Measurements from ENCODE around the gene TSPEAR.

Gene TSPEAR

DNA sequence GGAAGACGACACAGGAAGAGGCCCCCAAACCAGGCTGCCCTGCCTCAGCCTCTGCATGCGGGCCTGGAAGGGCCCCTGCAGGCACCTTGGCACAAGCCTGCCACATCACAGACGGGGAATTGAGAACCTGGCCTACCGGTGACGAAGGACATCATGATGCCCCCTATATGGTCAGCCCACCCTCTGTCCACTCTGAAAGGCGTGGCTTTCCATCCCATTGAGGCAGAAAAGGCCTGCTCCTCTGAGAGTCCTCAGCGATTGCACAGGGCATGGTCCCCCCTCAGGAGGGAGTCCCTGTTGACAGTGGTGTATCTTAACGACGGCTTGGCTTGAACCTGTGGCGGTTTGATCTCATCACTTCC lies 182.8 kb downstream of the TSPEAR start:
- no peaks in the 10 kb centered on the region for H3K27me3 ChIP-seq (replicated peaks; ENCODE audit: control insufficient read depth, insufficient read depth, low read length)
- TF ChIP-seq, protein P1, sequence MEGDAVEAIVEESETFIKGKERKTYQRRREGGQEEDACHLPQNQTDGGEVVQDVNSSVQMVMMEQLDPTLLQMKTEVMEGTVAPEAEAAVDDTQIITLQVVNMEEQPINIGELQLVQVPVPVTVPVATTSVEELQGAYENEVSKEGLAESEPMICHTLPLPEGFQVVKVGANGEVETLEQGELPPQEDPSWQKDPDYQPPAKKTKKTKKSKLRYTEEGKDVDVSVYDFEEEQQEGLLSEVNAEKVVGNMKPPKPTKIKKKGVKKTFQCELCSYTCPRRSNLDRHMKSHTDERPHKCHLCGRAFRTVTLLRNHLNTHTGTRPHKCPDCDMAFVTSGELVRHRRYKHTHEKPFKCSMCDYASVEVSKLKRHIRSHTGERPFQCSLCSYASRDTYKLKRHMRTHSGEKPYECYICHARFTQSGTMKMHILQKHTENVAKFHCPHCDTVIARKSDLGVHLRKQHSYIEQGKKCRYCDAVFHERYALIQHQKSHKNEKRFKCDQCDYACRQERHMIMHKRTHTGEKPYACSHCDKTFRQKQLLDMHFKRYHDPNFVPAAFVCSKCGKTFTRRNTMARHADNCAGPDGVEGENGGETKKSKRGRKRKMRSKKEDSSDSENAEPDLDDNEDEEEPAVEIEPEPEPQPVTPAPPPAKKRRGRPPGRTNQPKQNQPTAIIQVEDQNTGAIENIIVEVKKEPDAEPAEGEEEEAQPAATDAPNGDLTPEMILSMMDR (IDR thresholded peaks at IDR 0.05; ENCODE audit: insufficient read depth, low read length, poor library complexity, severe bottlenecking) = no peak
- DNase-seq (ENCODE audit: extremely low read depth, insufficient read length) = no peak
- no peak overlapping the region for H3K4me3 ChIP-seq (replicated peaks; ENCODE audit: low read depth, low read length)
- H3K36me3 ChIP-seq (ENCODE audit: control insufficient read depth, insufficient read depth, low read length) = no peaks in the 10 kb centered on the region

DNA sequence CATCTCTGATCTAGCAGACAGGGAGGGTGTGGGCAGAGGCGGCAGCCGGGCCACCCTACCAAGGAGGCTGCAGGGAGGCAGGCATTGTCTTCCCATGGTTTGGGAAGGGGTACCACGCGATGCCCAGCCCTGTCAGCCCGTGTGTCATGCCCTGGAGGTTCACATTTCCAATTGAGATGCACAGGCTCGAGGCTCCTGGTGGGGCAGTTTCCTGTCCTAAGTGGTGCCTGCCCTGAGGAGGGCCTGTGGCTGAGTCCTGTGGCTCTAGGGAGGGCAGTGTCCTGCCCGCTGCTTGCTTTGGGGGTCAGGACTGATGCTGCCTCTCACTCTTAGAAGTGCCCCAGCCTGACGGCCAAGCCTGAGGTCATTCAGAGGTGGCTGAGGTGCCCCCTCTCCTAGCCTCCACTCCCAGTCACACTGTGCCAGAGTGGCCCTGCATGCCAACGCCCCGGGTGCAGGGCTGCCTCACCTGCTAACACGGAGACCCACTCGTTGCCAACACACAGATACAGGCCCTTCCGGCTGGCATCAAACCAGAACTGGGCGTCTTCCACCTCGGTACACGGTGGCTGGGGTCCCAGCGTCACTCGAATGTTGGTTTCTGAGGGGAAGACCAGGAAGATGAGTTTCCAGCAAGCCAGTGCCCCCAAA lies 183.3 kb downstream of the TSPEAR start:
- Histone ChIP-seq H3K36me3 (ENCODE audit: control insufficient read depth, insufficient read depth, low read length) (no peaks in the 10 kb centered on the region), H3K27me3 (replicated peaks; ENCODE audit: control insufficient read depth, insufficient read depth, low read length) (no peaks in the 10 kb centered on the region), H3K4me3 (replicated peaks; ENCODE audit: low read depth, low read length) (no peak overlapping the region)
- TF ChIP-seq, protein P1 (IDR thresholded peaks at IDR 0.05; ENCODE audit: insufficient read depth, low read length, poor library complexity, severe bottlenecking) = no peak
- no peak for DNase-seq (ENCODE audit: extremely low read depth, insufficient read length)

DNA sequence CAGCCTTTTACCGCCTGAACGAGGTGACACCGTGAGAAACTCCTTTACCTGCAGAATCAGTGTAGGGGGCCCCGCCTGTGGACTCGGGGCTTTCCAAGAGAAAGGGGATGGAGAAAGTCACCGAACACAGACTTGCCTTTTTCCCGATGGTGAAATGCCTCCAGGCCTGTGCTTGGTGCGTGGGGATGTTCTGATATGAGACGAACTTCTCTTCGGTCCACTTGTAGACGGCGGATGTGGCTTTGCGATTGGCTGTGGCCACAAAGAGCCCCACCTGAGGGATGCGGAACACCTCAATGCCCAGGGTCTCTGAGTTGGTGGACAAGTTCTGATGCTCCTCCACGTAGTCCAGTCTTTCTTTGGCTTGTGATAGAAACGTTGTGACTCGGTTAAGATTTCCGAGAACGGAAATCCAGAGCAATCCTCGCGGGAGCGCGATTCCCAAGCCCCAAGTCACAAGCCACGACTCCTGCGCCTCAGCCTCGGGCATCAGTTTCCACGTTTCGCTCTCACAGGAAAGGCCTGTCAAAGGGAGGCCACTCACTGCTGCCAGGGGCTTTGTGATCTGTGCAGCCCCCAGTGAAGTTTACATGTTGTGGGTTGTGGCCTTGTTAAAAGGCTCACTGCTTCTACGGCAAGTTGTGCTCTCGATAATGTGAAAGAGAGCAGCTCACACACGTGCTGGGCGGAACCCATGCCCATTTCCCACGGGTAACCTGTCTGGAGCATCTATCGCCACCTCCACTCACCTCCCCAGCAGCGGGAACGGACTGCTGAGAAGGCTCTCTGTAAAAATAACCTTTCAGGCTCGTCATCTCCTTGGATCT lies 184.0 kb downstream of the TSPEAR start:
- no peak for DNase-seq (ENCODE audit: extremely low read depth, insufficient read length)
- TF ChIP-seq, protein P1 (IDR thresholded peaks at IDR 0.05; ENCODE audit: insufficient read depth, low read length, poor library complexity, severe bottlenecking) = no peak
- Histone ChIP-seq H3K27me3 (replicated peaks; ENCODE audit: control insufficient read depth, insufficient read depth, low read length) (no peaks in the 10 kb centered on the region), H3K36me3 (ENCODE audit: control insufficient read depth, insufficient read depth, low read length) (no peaks in the 10 kb centered on the region), H3K4me3 (replicated peaks; ENCODE audit: low read depth, low read length) (no peak overlapping the region)

DNA sequence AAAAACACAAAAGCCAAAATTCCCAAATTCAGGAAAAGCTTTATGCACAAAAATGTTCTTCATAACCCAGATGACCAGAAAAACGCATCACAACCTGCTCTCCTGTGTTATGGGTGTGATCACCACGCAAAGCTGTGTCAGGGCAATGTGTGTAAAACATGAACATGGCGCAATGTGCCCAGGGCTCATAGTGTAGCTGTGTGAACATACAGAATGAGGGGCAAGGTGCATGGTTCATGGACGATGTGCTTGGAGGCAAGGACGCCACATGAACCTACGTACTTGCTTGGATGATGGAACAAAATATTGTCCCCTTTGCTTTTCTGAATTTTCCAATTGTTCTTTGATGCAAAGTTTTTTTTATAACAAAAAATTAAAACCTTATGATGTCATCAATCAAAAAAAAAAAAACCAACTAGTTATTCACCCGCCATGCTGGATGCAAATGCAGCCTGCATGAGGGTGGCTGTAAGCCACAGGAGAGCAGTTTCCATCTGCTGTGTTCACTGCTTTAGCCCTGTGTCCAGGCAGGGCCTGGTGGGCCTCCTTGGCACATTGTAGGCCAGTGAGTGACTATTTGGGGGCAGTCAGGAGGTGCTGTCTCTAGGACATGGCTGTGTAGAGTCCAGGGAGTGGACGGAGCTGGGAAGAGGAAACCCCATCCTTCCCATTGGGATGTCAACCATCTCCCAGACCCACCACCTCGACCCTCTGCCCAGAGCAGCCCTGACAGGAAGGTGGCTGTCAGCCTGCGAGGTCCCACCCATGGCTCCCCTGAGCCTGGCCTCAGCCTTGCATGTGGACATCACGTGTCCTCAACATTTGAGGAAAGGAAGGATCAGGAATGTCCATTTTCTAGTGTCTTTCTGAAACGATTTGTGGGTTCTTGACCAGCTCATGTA lies 185.0 kb downstream of the TSPEAR start:
- no peak for DNase-seq (ENCODE audit: extremely low read depth, insufficient read length)
- Histone ChIP-seq H3K36me3 (ENCODE audit: control insufficient read depth, insufficient read depth, low read length) (no peaks in the 10 kb centered on the region), H3K27me3 (replicated peaks; ENCODE audit: control insufficient read depth, insufficient read depth, low read length) (no peaks in the 10 kb centered on the region), H3K4me3 (replicated peaks; ENCODE audit: low read depth, low read length) (no peak overlapping the region)
- TF ChIP-seq, protein P1 (IDR thresholded peaks at IDR 0.05; ENCODE audit: insufficient read depth, low read length, poor library complexity, severe bottlenecking) = no peak

DNA sequence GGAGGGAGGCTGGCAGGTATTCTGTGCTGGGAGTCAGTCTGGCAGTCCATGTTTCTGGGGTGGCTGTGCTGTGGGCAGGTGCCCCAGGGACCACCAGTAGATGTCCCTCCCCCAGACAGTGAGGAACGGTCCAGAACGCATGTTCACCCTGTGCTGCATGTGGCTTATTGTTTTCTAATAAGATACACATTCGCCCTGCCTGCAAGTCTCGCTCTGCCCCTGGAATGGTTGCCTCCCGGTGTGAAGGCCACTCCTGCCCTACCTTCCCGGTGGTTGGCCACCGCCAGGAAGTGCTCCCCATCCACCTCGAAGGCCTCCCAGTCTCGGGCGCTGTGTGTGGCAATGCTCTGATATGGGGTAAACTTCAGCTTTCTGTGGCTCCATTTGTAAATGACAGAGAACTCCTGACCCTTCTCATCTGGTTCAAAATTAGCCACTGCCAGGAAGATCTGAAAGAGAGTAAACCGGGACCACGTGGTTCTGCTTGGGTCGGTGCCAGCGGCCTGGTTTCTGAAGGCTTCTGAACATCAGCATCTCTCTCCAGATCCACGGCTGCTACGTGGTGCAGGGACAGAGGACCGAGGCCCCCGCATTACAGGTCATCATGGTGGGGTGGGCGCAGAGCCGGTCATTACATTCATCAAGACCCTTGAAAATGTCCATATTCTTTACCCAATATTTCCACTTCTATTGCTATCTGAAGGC lies 185.8 kb downstream of the TSPEAR start:
- no peaks in the 10 kb centered on the region for H3K27me3 ChIP-seq (replicated peaks; ENCODE audit: control insufficient read depth, insufficient read depth, low read length)

More for the DNA sequence above, 185.8 kb downstream of the TSPEAR start:
- no peak overlapping the region for H3K4me3 ChIP-seq (replicated peaks; ENCODE audit: low read depth, low read length)
- no peaks in the 10 kb centered on the region for H3K36me3 ChIP-seq (ENCODE audit: control insufficient read depth, insufficient read depth, low read length)
- TF ChIP-seq, protein P1 (IDR thresholded peaks at IDR 0.05; ENCODE audit: insufficient read depth, low read length, poor library complexity, severe bottlenecking) = no peak
- DNase-seq (ENCODE audit: extremely low read depth, insufficient read length) = no peak

Data from GM06990 (cell line).